GM18951 (cell line): ENCODE data around the gene STRIP1.

ENCODE experiments used
- POLR2A ChIP-seq: IDR thresholded peaks from 4 replicates; pipeline ENCODE4 v1.6.1; 2011; ENCODE audit warnings: mild to moderate bottlenecking; ENCODE audit not compliant: insufficient read length, insufficient read depth; ENCODE audit errors: extremely low read depth
- in situ Hi-C: fragments of 300-500 bp; cut with MboI; formaldehyde crosslinking; loops from one replicate; pipeline ENCODE4 v1.12.0; 2022; ENCODE audit warnings: low sequenced_read_pairs, mixed read lengths, inconsistent platforms; ENCODE audit not compliant: unreplicated experiment

Gene STRIP1

DNA sequence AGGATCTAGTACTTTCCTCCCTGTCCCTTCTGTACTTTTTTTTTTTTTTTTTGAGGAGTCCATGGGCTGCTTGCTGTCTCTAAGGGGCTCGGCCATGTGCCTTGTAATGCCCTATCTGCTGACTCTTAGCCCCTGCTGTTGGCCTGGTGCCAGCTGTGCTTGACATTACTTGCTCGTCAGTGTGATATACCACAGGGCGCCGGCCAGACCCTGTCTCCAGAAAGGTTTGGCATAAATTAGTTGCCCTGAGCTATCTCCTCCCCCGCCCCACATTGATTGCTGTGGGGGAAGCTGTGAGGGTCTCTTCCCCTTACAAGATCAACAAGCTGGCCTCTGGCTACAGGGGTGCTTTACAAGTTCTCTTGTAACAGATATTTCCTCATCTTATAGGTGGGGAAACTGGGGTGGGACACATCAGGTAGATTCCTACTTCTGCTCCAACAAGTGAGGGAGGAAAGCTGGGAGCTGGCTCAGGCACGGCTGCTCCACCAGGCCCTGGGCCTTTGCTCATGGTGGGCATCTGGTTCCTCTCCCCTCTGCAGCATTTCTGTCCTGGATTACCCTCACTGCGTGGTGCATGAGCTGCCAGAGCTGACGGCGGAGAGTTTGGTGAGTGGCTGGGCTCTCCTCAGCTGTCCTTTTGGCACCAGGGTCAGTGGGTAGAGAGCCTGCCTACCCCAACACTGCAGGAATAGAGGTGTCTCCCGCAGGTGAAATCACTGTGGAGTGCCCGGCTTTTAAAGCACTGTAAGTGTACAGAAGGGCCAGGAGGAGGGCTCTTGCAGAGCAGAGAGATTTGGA is 15.6 kb downstream of the STRIP1 start:
- in situ Hi-C loops = no loop called here
- no peak for TF ChIP-seq POLR2A

DNA sequence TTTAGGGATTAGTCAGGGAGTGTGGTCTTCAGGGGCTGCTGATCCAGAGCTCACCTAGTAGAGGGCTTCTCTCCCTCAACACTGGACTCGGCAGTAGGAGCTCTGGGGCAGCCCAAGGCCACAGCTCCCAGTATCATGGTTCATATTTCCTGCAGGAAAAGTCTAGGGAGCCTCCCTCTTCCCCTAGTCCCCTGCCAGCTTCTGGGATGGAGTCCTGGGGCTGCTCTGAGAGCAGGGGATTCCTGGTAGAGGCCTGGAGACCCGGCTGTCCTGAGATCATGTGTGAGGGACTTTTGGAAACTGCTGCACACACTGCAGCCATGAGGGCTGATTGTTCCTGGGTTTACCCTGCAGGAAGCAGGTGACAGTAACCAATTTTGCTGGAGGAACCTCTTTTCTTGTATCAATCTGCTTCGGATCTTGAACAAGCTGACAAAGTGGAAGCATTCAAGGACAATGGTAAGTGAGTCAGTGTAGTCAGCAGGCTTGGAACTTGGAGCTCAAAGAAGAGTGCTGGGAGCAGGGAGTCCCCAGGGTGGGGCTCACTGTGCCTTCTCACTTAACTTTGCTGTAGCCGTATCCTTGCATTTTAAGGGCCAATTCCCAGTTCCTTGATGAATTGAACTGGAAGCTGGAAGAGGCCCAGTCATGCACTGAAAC is 16.3 kb downstream of the STRIP1 start:
- no peak for TF ChIP-seq POLR2A
- in situ Hi-C loops = no loop called here

DNA sequence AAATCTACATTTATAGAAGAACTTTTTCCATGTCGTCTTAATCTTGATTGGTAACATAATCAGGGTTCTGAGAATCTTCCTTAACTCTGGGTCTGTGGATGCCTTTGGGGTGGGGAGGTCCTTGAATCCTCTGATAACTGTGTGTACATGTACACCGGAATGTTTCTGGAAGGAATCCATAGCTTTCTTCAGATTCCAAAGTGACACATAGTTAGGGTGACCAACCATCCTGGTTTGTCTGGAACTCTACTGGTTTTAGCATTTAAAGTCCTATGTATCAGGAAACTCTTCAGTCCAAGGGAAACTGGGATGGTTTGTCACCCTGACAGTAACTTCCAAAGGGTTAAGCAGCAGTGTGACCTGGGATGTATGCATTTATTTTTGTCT is 16.8 kb downstream of the STRIP1 start:
- TF ChIP-seq POLR2A = no peak
- in situ Hi-C loops = no loop called here

DNA sequence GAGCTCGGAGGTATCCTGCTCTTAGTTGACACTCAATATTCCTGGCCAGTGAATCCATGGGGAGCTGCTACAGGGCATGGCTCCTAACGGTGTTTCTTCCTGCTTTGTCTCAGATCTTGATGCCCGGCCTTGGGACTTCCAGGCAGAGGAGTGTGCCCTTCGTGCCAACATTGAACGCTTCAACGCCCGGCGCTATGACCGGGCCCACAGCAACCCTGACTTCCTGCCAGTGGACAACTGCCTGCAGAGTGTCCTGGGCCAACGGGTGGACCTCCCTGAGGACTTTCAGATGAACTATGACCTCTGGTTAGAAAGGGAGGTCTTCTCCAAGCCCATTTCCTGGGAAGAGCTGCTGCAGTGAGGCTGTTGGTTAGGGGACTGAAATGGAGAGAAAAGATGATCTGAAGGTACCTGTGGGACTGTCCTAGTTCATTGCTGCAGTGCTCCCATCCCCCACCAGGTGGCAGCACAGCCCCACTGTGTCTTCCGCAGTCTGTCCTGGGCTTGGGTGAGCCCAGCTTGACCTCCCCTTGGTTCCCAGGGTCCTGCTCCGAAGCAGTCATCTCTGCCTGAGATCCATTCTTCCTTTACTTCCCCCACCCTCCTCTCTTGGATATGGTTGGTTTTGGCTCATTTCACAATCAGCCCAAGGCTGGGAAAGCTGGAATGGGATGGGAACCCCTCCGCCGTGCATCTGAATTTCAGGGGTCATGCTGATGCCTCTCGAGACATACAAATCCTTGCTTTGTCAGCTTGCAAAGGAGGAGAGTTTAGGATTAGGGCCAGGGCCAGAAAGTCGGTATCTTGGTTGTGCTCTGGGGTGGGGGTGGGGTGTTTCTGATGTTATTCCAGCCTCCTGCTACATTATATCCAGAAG is 19.4 kb downstream of the STRIP1 start:
- no peak for TF ChIP-seq POLR2A
- in situ Hi-C loops = no loop called here

DNA sequence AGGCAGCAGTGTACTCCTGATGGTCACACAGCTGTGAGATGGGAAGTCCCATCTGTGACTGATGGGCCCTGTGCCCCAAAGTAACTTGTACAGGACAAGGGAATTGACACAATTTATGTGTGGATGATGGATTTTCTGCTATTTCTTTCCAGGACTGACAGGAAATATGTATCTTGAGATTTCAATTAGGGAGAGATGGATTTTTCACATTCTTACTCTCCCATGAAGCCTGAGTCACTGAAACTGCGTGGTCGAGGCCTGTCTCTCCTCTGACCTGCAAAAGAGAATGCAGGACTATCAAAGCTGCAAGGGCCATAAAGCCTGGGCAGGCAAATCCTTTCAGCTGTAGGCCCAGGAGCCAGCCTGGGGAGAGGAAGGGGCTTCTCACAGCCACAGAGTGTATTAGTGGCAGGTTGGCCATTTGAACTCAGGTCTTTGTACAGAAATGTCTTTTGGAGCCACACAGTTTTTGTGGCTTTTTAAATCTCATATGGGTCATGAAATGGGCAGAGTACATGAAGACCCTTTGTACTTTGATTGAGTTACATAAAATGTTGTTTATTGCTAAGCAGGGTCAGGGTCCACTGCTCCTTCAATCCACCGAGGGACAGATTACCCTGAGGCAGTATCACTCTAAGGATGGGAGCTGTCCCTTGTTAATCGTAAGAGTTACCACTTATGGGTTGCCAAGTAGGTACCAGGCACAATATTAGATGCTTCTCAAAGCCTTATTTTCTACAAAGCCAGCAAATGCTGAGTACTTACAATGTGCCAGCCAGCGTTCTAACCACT is 21.3 kb downstream of the STRIP1 start:
- in situ Hi-C loops = no loop called here
- TF ChIP-seq POLR2A = no peak

DNA sequence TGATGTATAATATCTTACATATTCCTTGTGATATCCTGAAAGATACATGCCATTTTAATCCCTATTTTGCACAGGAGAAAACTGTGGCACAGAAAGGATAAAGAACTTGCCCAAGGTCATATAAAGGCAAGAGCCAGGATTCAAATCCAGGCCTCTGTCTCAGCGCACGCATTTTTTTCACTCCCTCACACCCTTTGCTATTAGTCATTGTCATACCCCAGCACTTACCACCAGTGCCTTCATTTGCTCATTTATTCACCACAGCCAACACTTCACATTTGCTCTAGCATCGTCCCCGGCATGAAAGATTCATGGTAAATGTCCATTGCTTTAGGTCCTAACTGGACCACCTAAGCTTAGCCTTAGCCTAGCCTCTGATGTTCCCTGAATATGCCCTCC is 21.9 kb downstream of the STRIP1 start:
- TF ChIP-seq POLR2A = no peak

DNA sequence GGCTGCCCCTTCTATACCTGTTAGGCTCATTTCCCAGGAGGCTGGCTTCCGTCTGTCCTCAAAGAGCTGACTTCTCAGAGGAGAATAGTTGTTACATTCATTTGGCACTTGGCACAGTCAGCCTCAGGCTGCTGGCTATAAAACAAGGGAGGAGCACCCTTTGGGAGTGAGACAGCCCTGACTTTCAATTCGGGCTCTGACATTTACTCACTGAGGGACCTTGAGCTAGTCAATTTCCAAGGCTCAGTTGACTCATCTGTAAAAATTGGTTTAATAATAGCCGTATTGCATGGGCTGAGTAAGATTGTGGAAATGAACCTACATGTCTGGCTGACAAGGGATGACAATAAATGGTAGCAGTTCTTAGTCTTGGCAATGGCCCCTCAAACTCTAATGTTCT is 22.4 kb downstream of the STRIP1 start:
- no peak for TF ChIP-seq POLR2A
- in situ Hi-C loops = no loop called here

More for the DNA sequence above, 21.9 kb downstream of the STRIP1 start:
- in situ Hi-C loops = no loop called here

DNA sequence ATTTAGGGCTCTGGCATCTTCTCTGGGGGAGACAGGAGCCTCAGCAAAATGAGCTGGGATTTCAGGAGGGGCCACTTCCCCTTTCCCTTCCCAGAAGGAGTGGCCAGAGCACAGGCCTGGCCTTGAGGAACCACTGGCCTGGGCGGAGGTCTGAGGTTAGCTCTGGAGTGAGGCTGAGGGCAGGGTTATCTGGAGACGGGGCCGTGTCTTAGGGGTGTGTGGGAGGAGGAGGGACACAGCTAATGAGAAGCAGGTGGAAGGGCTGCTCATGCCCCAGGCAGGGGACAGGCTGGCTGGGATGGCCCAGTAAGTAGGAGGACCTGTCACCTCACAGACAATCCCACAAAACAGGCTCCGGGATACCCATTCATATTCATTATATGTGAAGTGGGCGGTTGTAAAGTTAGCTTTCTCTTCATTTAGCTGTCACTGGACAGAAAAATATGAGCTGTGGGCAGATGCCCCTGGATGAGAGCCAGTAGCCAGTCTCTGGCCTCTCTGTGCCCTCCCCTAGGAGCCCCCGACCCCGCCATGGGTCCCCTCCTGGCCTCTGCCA is 23.6 kb downstream of the STRIP1 start:
- in situ Hi-C loops = no loop called here
- no peak for TF ChIP-seq POLR2A

DNA sequence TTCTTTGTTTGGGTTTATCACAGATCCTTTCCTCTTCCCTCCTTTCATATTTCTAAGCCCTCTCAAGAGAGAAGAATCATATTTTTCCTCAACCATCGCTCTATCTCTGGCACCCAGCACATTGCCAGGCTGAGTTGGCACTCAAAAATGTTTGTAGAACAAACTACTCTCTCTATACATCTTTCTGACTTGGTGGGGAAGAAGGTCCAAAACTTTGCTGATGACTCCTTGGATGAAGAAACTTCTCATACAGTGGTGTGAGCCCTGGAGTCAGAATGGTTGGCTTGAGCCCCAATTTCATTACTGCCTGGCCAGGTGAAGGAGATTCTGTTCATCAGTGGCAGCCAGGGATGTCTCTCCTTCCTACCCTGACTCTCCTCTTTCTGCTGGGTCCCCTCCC is 24.2 kb downstream of the STRIP1 start:
- in situ Hi-C loops = no loop called here
- TF ChIP-seq POLR2A = no peak

DNA sequence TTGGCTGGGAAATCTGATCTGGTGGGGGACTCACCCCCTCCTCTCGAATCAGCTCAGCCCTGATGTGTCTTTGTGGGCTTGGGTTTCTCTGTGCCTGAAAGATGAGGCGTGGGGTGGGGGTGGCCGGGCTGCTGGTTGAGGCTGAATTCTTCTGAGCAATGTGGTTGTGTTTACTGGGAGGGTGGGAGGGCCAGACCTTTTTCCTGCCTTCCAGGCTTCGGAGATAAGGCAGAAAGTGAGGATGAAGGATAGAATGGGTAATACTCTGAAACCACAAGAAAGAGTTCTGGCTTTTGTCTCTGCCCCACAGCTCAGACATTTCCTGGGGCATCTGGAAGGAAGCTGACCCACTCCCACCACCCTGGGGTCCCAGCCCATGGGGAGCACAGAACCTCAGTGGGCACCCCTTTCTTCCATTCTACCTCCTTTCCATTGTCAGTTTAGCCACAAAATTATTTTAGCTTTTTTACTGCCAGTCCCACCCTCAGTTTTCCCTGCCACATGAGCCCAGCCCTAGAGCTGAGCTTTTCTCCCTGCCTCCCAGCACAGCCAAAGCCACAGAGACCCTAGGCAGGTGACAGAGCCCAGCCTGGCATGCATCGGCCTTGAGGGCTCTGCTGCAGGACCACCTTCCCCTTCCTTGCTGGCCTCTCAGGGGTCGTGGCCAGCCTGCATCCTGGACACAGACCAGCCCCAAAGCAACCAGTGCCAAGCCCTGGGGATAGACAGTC is 24.9 kb downstream of the STRIP1 start:
- in situ Hi-C loops = no loop called here
- no peak for TF ChIP-seq POLR2A

DNA sequence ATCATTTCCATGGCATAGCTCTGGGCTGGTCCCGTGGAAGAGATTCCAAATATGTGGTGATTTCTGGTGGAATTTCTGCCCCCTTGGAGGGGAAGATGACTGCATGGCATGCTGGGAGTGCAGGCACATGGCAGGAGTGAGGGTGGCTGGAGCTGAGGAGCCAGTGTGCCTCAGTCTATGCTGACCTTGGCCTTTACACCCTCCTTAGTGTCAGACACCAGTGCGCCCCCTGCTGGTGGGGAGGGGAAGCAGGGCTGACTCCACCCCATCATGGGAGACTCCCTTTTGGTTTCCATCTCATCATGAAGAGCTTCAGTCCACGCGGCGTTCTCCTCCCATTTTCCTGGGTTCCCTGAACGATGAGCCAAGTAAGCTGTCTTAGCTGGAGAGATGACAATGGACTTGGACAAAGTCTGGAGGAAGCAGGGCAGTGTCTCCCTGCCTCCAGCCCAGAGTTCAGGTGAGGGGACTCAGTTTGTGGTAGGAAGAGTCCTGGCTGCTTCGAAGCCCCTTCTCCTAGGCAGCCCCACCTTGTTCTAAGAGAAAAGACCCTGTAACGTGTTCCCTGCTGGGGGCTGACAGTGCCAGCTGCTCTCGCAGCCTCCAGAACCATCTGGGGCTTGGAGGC is 25.7 kb downstream of the STRIP1 start:
- no peak for TF ChIP-seq POLR2A
- in situ Hi-C loops = no loop called here

DNA sequence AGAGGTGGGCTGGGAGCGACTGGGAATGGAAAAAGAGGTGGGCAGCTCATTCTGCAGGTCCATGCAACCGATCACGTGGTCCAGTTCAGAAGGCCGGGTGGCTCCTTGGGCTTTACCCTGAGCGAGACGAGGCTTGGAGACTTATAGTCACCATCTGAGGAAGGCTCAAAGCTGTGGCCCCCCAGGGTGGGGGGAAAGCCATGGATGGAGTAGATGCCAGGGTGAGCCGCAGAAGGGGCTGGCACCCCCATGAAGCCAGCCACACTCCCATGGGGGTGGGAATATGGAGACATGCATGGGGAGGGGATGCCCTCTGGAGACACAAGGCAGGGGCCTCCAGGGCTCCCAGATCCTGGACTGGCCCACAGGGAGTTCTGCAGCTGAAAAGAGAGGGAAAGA is 26.2 kb downstream of the STRIP1 start:
- no peak for TF ChIP-seq POLR2A
- in situ Hi-C loops = no loop called here

DNA sequence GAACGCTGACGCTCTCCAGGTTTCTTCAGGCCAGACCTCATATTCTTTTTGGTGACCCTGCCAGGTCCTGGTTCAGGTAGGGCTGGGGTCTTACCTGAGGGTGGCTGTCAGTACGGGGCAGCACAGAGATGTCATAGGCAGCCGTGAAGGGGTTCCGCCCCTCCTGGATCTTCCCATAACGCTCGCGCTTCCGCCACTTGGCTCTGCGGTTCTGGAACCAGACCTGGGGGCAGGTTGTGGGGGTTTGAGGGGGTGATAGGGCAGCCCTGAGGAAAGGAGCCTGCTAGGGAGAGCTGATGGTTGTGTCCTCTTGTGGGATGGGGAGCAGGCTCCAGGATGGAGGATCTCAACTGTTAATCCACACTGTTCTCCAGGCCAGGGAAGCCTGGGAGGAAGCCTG is 26.9 kb downstream of the STRIP1 start:
- TF ChIP-seq POLR2A = no peak
- in situ Hi-C loops = no loop called here
